Memory B cell (primary cell): Measurements from ENCODE around the gene MYH1.

ENCODE experiments used
- ATAC-seq: fragments of 150-1000 bp; cut with Tn5 transposase; 2 replicates; pipeline ENCODE4 v1.10.0; 2021; ENCODE audit warnings: low read depth, mild to moderate bottlenecking, moderate library complexity
- DNase-seq, 2 donors: peaks; one replicate each; pipeline ENCODE4 v3.0.0; 2022; ENCODE audit warnings: low spot score in 2 of 2
- H3K27ac Mint-ChIP-seq: one replicate; pipeline ENCODE4 v1.8.0; 2022; ENCODE audit warnings: mild to moderate bottlenecking, moderate library complexity, mixed read lengths
- H3K27me3 Mint-ChIP-seq: one replicate; pipeline ENCODE4 v1.8.0; 2022; ENCODE audit warnings: mixed read lengths
- H3K36me3 Mint-ChIP-seq: one replicate; pipeline ENCODE4 v1.8.0; 2022; ENCODE audit warnings: mild to moderate bottlenecking, mixed read lengths
- H3K4me1 Mint-ChIP-seq: one replicate; pipeline ENCODE4 v1.8.0; 2022; ENCODE audit warnings: mixed read lengths
- H3K4me3 Mint-ChIP-seq: one replicate; pipeline ENCODE4 v1.8.0; 2022; ENCODE audit warnings: mild to moderate bottlenecking, moderate library complexity, mixed read lengths
- H3K9me3 Mint-ChIP-seq: one replicate; pipeline ENCODE4 v1.8.0; 2022; ENCODE audit warnings: mixed read lengths

Gene MYH1

DNA sequence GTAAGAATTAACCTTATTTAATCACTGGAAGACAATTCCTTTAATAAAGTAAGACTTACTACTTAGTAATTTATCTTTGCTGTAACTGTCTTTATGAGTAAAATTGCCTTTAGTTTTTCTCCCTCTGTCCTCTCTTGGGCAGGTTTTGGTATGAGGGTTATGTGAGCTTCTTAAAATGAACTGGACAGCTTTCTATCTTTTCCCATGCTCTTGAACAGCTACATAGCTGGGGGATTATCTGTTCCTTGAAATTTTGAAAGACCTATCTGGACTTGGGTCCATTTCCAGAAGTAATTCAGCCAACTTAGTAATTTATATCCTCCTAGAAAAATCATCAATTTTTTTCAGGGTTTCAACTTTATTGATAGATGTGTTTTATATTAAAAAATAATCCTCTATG, 3.6 kb upstream of the MYH1 start:
- H3K27me3 Mint-ChIP-seq = peaks cover 2% of the 10 kb centered on the region
- H3K9me3 Mint-ChIP-seq = peaks cover 3% of the 10 kb centered on the region
- no peak for ATAC-seq
- DNase-seq = no peak
- no peaks in the 10 kb centered on the region for H3K4me1 Mint-ChIP-seq
- no peak overlapping the region for H3K27ac Mint-ChIP-seq
- no peaks in the 10 kb centered on the region for H3K36me3 Mint-ChIP-seq
- H3K4me3 Mint-ChIP-seq = no peak overlapping the region

DNA sequence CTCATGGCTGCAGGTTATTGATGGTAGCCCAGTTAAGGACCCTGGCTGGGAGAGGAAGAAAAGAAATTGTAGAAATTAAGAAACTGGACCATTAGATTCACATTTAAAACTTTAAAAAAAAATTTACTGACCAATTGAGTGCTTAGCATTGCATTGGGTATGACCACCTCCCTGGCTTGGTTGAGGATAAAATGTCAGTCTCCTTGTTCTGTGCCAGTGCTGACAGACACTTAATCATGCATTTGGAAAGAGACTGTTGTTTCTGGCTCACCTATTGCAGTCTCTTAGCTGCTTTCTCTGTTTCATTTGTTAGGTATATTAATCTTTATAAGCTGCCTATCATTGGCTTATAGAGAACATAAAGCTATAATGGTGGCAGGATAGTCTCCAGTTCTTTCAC, 1.7 kb downstream of the MYH1 start:
- Mint-ChIP-seq H3K4me3 (no peak overlapping the region), H3K9me3 (no peaks in the 10 kb centered on the region), H3K4me1 (no peaks in the 10 kb centered on the region), H3K27me3 (no peaks in the 10 kb centered on the region), H3K27ac (no peak overlapping the region), H3K36me3 (no peaks in the 10 kb centered on the region)
- DNase-seq (no peak), ATAC-seq (no peak)

DNA sequence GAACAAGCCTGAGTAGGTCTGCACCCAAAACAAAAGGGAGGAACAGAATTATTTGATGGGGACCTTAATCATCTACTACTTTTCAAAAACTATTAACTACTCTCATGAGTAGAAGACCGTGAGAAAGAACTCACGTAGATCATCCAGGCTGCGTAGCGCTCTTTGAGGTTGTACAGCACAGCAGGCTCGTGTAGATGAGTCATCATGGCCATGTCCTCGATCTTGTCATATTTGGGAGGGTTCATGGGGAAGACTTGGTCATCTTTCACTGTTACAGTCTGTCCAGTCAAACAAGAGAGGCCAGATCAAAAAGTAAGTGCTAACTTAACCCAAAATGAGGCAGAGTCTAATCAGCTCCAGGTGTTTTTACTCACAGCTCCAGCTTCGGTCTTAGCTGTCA, 2.3 kb downstream of the MYH1 start:
- H3K27me3 Mint-ChIP-seq = no peaks in the 10 kb centered on the region
- no peak overlapping the region for H3K4me3 Mint-ChIP-seq
- H3K27ac Mint-ChIP-seq = no peak overlapping the region
- ATAC-seq (no peak), DNase-seq (no peak)
- H3K9me3 Mint-ChIP-seq = no peaks in the 10 kb centered on the region
- no peaks in the 10 kb centered on the region for H3K36me3 Mint-ChIP-seq
- H3K4me1 Mint-ChIP-seq = no peaks in the 10 kb centered on the region

DNA sequence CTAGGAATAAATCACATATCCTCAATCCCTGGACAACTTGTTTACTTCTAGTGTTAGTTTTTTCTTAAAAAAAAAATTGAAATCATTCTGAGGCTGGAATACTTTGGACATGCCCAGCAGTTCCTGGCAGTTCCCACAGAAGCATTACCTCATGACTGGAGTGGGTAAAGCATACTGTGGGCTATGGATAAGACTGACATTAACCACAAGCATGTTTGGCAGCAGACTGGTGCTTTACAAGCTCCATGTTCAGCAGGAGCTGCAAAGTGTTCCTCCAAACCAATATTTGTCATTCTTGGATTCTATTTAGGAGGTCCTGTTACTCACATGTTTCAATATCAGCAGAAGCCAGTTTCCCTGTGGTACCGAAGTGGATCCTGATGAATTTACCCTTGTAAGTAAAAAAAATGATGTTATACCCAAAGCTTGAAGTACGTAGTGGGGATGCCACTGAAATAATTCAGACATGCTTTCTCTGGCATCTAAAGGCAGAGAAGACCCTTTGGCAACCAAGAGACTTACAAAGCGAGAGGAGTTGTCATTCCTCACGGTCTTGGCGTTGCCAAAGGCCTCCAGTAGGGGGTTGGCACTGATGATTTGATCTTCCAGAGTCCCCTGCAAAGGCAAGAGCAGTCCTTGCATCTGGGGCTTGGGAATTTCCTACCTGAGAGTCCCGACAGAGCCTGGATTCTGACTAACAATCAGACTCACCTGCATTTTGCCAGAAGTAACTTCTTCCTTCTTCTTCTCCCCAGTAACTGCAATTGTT, 4.9 kb downstream of the MYH1 start:
- DNase-seq (no peak), ATAC-seq (no peak)
- no peaks in the 10 kb centered on the region for H3K9me3 Mint-ChIP-seq
- H3K36me3 Mint-ChIP-seq = no peaks in the 10 kb centered on the region
- H3K4me1 Mint-ChIP-seq = no peaks in the 10 kb centered on the region
- H3K4me3 Mint-ChIP-seq = no peak overlapping the region
- H3K27ac Mint-ChIP-seq = no peak overlapping the region
- H3K27me3 Mint-ChIP-seq = no peaks in the 10 kb centered on the region

DNA sequence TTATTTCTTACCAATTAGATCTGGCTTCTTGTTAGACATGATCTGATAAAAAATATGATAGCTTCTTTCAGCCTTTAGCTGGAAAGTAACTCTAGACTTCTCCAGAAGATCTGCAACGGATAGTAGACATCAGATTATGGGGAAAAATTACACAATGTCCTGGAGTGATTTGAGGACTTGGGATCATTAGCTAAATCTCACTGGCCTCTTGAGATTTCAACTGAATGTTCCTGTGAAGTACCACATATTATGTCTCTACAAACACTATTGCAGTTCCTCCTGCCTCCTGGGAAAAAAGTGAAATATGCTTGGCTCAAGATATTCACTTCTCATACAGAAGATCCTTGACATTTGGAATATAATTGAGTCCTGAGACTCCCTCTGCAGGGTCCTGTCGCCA, 5.5 kb downstream of the MYH1 start:
- no peaks in the 10 kb centered on the region for H3K9me3 Mint-ChIP-seq
- H3K36me3 Mint-ChIP-seq = no peaks in the 10 kb centered on the region
- ATAC-seq (no peak), DNase-seq (no peak)
- no peak overlapping the region for H3K4me3 Mint-ChIP-seq
- H3K27me3 Mint-ChIP-seq = no peaks in the 10 kb centered on the region
- no peak overlapping the region for H3K27ac Mint-ChIP-seq
- no peaks in the 10 kb centered on the region for H3K4me1 Mint-ChIP-seq

DNA sequence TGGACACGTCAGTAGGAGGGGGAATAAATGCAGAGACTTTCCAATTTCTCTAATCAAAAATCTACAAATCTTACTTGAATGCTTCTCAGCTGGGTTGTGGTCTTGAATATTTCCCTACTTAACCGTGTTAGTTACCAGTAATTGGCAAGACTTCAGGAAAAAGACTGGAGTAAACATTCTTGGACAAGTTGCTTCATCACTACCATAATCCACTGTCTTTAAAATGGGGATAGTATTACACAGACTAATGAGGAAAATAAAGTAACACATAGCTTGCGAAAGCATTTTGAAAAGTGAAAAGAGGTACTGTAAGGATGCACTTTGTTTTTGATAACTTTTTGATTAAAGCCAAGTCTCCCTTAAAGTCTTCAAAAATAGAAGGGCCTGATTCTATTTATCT, 18.4 kb downstream of the MYH1 start:
- H3K9me3 Mint-ChIP-seq = peaks cover 3% of the 10 kb centered on the region
- DNase-seq (no peak), ATAC-seq (no peak)
- no peak overlapping the region for H3K27ac Mint-ChIP-seq
- H3K4me1 Mint-ChIP-seq = no peaks in the 10 kb centered on the region
- peaks cover 5% of the 10 kb centered on the region for H3K27me3 Mint-ChIP-seq
- H3K4me3 Mint-ChIP-seq = no peak overlapping the region
- no peaks in the 10 kb centered on the region for H3K36me3 Mint-ChIP-seq

DNA sequence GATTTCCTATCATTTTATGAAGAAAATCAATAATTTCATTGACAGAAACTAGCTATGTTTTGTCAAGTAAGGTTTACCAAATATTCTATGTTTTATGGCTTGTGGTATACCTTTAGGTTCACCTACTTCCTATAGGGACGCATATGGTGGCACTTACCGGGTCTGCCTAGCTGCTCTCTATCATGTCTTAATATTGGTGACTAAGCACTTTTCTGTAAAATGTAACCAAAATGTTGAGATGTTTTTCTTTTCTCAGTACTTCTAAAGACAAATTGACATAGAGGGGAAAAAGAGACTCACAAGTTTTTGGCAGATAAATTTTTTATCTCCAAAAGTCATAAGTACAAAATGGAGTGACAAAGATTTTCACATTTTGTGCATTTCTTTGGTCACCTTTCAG, 26.3 kb downstream of the MYH1 start:
- no peak for ATAC-seq
- peaks cover 19% of the 10 kb centered on the region for H3K9me3 Mint-ChIP-seq
- H3K27ac Mint-ChIP-seq = no peak overlapping the region
- H3K4me3 Mint-ChIP-seq = no peak overlapping the region
- H3K4me1 Mint-ChIP-seq = no peaks in the 10 kb centered on the region
- peaks cover 1% of the 10 kb centered on the region for H3K36me3 Mint-ChIP-seq
- H3K27me3 Mint-ChIP-seq = peaks cover 5% of the 10 kb centered on the region
- DNase-seq = no peak

DNA sequence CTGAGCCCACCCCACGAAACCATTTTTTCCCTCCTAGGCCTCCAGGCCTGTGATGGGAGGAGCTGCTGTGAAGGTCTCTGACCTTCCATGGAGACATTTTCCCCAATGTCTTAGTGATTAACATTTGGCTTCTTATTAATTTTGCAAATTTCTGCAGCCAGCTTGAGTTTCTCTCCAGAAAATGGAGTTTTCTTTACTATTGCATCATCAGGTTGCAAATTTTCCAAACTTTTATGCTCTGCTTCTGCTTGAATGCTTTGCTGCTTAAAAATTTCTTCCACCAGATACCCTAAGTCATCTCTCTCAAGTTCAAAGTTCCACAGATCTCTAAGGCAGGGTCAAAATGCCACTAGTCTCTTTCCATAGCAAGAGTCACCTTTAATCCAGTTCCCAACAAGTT, 36.1 kb downstream of the MYH1 start:
- Mint-ChIP-seq H3K27me3 (no peaks in the 10 kb centered on the region), H3K4me3 (no peak overlapping the region), H3K36me3 (no peaks in the 10 kb centered on the region), H3K27ac (no peak overlapping the region), H3K9me3 (peaks cover 15% of the 10 kb centered on the region), H3K4me1 (no peaks in the 10 kb centered on the region)
- DNase-seq (no peak), ATAC-seq (no peak)

DNA sequence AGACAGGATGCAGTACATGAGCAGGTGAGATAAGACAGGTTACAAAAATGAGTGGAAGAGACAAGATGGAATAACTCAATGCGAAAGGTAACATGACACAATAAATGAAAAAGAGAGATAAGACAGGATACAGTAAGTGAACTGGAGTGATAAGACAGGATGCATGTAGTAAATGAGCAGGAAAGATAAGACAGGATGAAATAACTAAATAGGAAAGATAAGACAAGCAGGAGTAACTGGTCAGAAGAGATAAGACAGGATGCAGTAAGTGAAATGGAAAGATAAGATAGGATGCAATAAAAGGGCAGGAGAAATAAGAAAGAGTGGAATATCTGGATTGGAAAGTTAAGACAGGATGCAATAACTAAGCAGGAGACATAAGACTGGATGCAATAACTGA, 40.6 kb downstream of the MYH1 start:
- Mint-ChIP-seq H3K4me1 (no peaks in the 10 kb centered on the region), H3K27me3 (no peaks in the 10 kb centered on the region), H3K27ac (no peak overlapping the region), H3K36me3 (no peaks in the 10 kb centered on the region), H3K9me3 (peaks cover 3% of the 10 kb centered on the region), H3K4me3 (no peak overlapping the region)
- ATAC-seq (no peak), DNase-seq (no peak)

DNA sequence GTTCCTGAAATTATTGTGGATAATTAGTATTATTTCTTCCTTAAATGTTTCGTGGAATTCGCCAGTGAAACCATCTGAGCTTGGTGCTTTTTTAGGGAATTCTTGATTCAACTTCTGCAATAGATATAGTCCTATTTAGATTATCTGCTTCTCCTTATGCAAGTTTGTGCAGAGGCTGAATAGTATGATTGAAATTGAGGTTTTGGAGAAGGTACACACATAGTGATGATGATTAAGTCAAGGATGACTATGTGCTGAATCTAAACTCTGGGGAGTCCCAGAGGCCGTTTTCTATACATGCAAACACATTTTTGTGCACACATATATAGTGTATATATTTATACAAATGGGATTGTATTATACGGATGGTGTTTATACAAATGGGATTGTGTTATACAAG, 43.8 kb downstream of the MYH1 start:
- H3K9me3 Mint-ChIP-seq = no peaks in the 10 kb centered on the region
- H3K36me3 Mint-ChIP-seq = no peaks in the 10 kb centered on the region
- DNase-seq (no peak), ATAC-seq (no peak)
- H3K27ac Mint-ChIP-seq = no peak overlapping the region
- no peaks in the 10 kb centered on the region for H3K27me3 Mint-ChIP-seq
- H3K4me3 Mint-ChIP-seq = no peak overlapping the region
- no peaks in the 10 kb centered on the region for H3K4me1 Mint-ChIP-seq

DNA sequence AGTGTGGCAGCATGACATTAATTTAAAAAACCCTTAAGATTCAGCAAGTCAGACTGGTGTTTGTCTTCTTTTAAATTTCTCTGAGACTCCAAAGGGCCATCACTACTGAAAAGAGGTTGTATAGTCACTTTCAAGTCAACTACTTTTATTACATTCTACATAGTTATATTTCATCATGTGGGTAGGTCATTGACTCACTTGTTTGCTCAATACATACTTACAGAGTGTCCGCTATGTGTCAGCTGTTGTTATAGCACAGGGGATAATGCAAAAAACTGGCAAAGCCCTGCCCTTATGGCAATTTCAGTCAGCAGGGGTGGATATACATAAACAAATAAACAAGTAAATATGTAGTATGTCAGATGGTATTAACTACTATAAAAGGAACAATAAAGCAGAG, 46.5 kb downstream of the MYH1 start:
- Mint-ChIP-seq H3K4me3 (no peak overlapping the region), H3K9me3 (no peaks in the 10 kb centered on the region), H3K36me3 (no peaks in the 10 kb centered on the region), H3K27me3 (no peaks in the 10 kb centered on the region), H3K27ac (no peak overlapping the region), H3K4me1 (no peaks in the 10 kb centered on the region)
- DNase-seq (no peak), ATAC-seq (no peak)

DNA sequence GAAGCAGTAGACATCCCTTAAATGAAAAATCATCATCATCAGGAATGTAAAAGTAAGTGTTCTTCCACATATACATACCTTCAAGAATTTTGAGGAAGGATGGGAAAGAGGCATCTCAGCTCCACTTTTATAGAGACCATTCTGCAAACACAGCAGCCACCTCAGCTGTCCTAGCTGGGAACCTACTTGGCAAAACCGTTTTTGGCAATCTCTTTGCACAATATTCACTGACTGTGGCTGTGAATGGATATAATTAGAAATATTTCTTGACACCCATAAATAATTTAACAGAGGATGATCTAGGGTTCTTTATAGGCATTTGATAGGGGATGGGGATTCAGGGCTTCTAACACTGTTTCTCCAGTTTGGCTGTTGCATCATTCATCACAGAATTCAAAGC, 48.9 kb downstream of the MYH1 start, which contains the start of gene MYH4:
Gene MYH4, minus strand, starts transcription at position 101 of the 400 bp plus-strand sequence. CDS start 2,814 bp downstream, outside the sequence.
- DNase-seq (no peak), ATAC-seq (no peak)
- Mint-ChIP-seq H3K27me3 (no peaks in the 10 kb centered on the region), H3K4me1 (no peaks in the 10 kb centered on the region), H3K9me3 (no peaks in the 10 kb centered on the region), H3K4me3 (no peak within 1 kb of the TSS), H3K27ac (no peak within 1 kb of the TSS), H3K36me3 (no peaks in the 10 kb centered on the region)

DNA sequence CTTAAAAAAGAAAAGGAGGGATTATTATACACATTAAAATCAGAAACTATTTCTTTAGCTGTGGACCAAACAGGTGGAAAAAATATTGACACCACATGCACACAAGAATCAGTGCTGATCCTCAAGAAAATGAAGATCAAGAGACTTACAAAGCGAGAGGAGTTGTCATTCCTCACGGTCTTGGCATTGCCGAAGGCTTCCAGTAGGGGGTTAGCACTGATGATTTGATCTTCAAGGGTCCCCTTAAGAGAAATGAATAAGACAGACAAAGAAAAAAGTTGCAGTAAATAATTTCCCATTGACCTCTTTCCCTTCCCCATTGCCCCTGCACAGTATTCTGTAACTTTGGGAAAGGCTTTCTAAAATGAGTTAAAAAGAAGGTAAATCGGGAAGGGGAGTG, 54.9 kb downstream of the MYH1 start:
- Mint-ChIP-seq H3K9me3 (peaks cover 5% of the 10 kb centered on the region), H3K4me1 (no peaks in the 10 kb centered on the region), H3K4me3 (no peak overlapping the region), H3K27me3 (peaks cover 4% of the 10 kb centered on the region), H3K36me3 (no peaks in the 10 kb centered on the region), H3K27ac (no peak overlapping the region)
- ATAC-seq (no peak), DNase-seq (no peak)

DNA sequence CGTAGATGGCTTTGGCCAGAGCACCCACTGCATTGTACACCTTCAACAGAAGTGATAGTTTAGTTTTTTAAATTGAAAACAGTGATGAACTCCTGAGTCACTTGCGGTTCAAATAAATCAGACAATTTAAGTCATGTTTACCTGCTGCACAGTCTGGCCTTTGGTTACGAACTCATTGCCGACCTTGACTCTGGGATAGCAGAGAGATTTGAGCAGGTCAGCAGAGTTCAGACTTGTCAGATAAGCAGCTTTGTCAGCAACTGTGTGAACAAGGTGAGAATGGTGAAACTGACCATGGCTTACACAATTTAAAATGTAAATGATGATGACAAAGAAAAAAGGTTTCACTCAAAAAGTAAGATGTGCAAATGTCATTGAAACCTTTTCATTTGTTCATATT, 58.3 kb downstream of the MYH1 start:
- H3K4me1 Mint-ChIP-seq = no peaks in the 10 kb centered on the region
- peaks cover 5% of the 10 kb centered on the region for H3K9me3 Mint-ChIP-seq
- no peak overlapping the region for H3K4me3 Mint-ChIP-seq
- no peak overlapping the region for H3K27ac Mint-ChIP-seq
- DNase-seq = no peak
- ATAC-seq = no peak
- no peaks in the 10 kb centered on the region for H3K36me3 Mint-ChIP-seq
- H3K27me3 Mint-ChIP-seq = peaks cover 4% of the 10 kb centered on the region

DNA sequence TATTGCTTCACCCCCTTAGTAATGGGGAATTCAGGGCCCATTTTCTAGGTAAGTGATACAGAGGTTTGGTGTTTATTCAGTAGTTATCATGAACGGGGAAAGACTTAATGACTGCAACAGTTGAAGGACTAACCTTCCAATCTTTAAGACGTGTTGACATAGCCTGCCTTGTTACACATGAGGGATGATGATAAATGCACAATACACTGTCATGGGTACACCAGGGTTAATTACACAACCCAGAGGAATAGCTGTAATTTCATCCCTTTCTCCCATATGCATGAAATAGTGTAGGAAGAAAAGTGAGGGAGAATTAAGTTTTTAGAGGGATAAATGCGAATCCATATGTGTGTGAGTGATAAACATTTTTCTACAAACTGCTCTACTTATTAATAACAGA, 59.6 kb downstream of the MYH1 start:
- Mint-ChIP-seq H3K9me3 (peaks cover 2% of the 10 kb centered on the region), H3K36me3 (no peaks in the 10 kb centered on the region), H3K27ac (no peak overlapping the region), H3K4me1 (no peaks in the 10 kb centered on the region), H3K4me3 (no peak overlapping the region), H3K27me3 (peaks cover 6% of the 10 kb centered on the region)
- DNase-seq (no peak), ATAC-seq (no peak)
